Fibroblast of lung (primary cell): ENCODE data around the gene INHBC.

Source experiments
- CTCF ChIP-seq, 2 donors: IDR thresholded peaks in 1 of 2; conservative IDR thresholded peaks in 1 of 2; 1 replicate in 1 of 2; 2 replicates in 1 of 2; pipeline ENCODE4 v1.5.1; 2011 to 2012; ENCODE audit warnings: low read length in 2 of 2, control low read depth in 1 of 2, inconsistent platforms in 1 of 2, low read depth in 1 of 2, mild to moderate bottlenecking in 1 of 2
- EZH2 ChIP-seq: IDR thresholded peaks from 2 replicates; pipeline ENCODE4 v1.5.1; 2012; ENCODE audit warnings: low read length, control low read depth, mild to moderate bottlenecking; ENCODE audit errors: missing control alignments

GRCh38 chr12:57397441-57397840 lies 37.1 kb upstream of the INHBC start:
- TF ChIP-seq CTCF (conservative IDR thresholded peaks at IDR 0.05 in 1 of 2, IDR thresholded peaks at IDR 0.05 in 1 of 2; ENCODE audit: low read depth in 1 of 2, low read length in 2 of 2) (no peak), EZH2 (no peak)
